ENCODE results near the gene IGF2BP2. TPM values are rescaled to one million over a fixed set of nuclear protein-coding genes. Genes with fewer than 3 reads are reported as not detected.
A peak's percentile ranks its signal among the peaks of the same experiment; 100 is the strongest.

Gene IGF2BP2
- total and polyA plus RNA-seq, 8 donors, result 3.2 to 17.0 (median 6.6) TPM

- Histone ChIP-seq H3K4me1 (no peaks in the 10 kb centered on the region), H3K36me3 (no peaks in the 10 kb centered on the region), H3K4me3 (no peak overlapping the region), H3K9me3 (no peaks in the 10 kb centered on the region), H3K27ac (no peak overlapping the region), H3K27me3 (no peaks in the 10 kb centered on the region)
- DNase-seq (no peak), ATAC-seq (peak in 2 of 4 donors; percentile 14 to 63), FAIRE-seq (no peak)
- TF ChIP-seq CTCF (IDR thresholded peaks at IDR 0.05), result no peak
- WGBS, 2 donors, result 32 to 35% methylated on average over 3 of the region's 3 CpGs
- intact Hi-C loops (cut with DNase I), result no loop called here
Observed at GRCh38 chr3:185831195-185831594, 6.4 kb upstream of the IGF2BP2 start.

GRCh38 chr3:185830018-185830797 is 5.4 kb upstream of the IGF2BP2 start:
- Histone ChIP-seq H3K4me3 (no peak overlapping the region), H3K27me3 (no peaks in the 10 kb centered on the region), H3K9me3 (no peaks in the 10 kb centered on the region), H3K36me3 (no peaks in the 10 kb centered on the region), H3K27ac (no peak overlapping the region), H3K4me1 (no peaks in the 10 kb centered on the region)
- intact Hi-C loops (cut with DNase I), result no loop called here
- WGBS, 2 donors, result 76 to 86% methylated on average over 5 of the region's 5 CpGs
- no peak for DNase-seq
- FAIRE-seq, result no peak
- no peak for ATAC-seq
- TF ChIP-seq CTCF (IDR thresholded peaks at IDR 0.05), result no peak

- no peaks in the 10 kb centered on the region for H3K36me3 ChIP-seq
- FAIRE-seq (no peak), DNase-seq (no peak), ATAC-seq (no peak)
- 91% methylated on average over 3 of the region's 3 CpGs for WGBS, 2 donors
- TF ChIP-seq CTCF (IDR thresholded peaks at IDR 0.05), result no peak
- no peaks in the 10 kb centered on the region for H3K4me1 ChIP-seq
- no peaks in the 10 kb centered on the region for H3K27me3 ChIP-seq
- no peak overlapping the region for H3K27ac ChIP-seq
- no peak overlapping the region for H3K4me3 ChIP-seq
- intact Hi-C loops (cut with DNase I), result no loop called here
- no peaks in the 10 kb centered on the region for H3K9me3 ChIP-seq
Observed at GRCh38 chr3:185828755-185829154, 3.9 kb upstream of the IGF2BP2 start.

DNA sequence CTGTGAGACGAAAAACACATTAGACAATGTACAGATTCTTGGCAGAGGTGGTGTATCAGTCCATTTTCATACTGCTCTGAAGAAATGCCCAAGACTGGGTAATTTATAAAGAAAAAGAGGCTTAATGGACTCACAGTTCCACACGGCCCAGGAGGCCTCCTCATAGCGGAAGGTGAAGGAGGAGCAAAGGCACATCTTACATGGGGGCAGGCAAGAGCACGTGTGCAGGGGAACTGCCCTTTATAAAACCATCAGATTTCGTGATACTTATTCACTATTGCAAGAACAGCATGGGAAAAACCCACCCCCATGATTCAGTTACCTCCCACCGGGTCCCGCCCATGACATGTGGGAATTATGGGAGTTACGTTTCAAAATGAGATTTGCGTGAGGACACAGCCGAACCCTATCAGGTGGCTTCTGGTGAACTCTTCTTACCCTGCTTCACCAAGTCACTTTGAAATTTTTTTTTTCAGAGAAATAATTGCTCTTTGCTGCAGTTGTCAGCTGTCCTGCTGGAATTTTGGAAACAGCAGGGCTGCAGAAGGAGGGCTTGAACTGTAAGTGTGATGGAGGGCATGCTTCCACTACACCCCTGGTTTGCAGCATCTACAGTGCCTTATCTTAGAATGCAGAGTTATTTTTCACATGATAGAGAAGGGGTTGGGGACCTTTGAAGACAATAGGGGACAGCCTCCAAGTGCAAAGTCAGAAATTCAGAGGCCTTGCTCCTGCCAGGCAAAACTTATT is 2.9 kb upstream of the IGF2BP2 start:
- 93 to 94% methylated on average over 10 of the region's 10 CpGs for WGBS, 2 donors
- intact Hi-C loops (cut with DNase I), result no loop called here
- Histone ChIP-seq H3K27me3 (no peaks in the 10 kb centered on the region), H3K4me3 (no peak overlapping the region), H3K27ac (no peak overlapping the region), H3K9me3 (no peaks in the 10 kb centered on the region), H3K4me1 (peaks cover 0 to 5% (median 0%) of the 10 kb centered on the region in 3 donors), H3K36me3 (no peaks in the 10 kb centered on the region)
- ATAC-seq (no peak), FAIRE-seq (no peak), DNase-seq (no peak)
- TF ChIP-seq CTCF (IDR thresholded peaks at IDR 0.05), result no peak
